Bladder microvascular endothelial cell (primary cell): ENCODE measurements around the gene SYAP1. TPM values are rescaled to one million over a fixed set of nuclear protein-coding genes. Genes with fewer than 3 reads are reported as not detected.

Experiments used
- total RNA-seq: library from RNA; depleted of rRNA; stranded (reverse); fragments of >200 nt; gene quantifications from 2 replicates; pipeline ENCODE4 v1.2.3, GENCODE V29; 2014

Gene SYAP1
- total RNA-seq: 18.6 and 24.0 TPM in 2 replicates

GRCh38 chrX:16719334-16720084 lies at the start of gene SYAP1:
TSS of gene SYAP1 (plus strand) at chrX:16719612. CDS start at chrX:16719725, 113 bp downstream.

GRCh38 chrX:16712548-16713155 lies 6.8 kb upstream of the SYAP1 start, which contains the start of gene CTPS2:
TSS of gene CTPS2 (minus strand) at chrX:16712669. CDS start at chrX:16702902, 9,767 bp downstream.

GRCh38 chrX:16786139-16786790 lies 66.9 kb downstream of the SYAP1 start, which contains the start of gene TXLNG:
TSS of gene TXLNG (plus strand) at chrX:16786466. CDS start at chrX:16786488, 22 bp downstream.

Other genes starting within 250 kb of the SYAP1 start
- gene S100G, start 69.5 kb upstream of the SYAP1 start, total RNA-seq: not detected in 2 replicates
- gene CTPS2, start 6.9 kb upstream of the SYAP1 start, total RNA-seq: 8.9 and 16.9 TPM in 2 replicates
- gene TXLNG, start 66.9 kb downstream of the SYAP1 start, total RNA-seq: 3.1 and 6.4 TPM in 2 replicates
- gene RBBP7, start 150.8 kb downstream of the SYAP1 start, total RNA-seq: 115 and 145 TPM in 2 replicates
- gene REPS2, start 227.0 kb downstream of the SYAP1 start, total RNA-seq: 1.1 and 3.5 TPM in 2 replicates